Brain microvascular endothelial cell (primary cell): ENCODE measurements around the gene USP49.

Experiments used
- DNase-seq: peaks from one replicate; pipeline ENCODE4 v3.0.0-alpha.2; 2020
- H3K27ac ChIP-seq: fragments of 250-450 bp; sonication (Bioruptor Pico); 2 replicates; pipeline ENCODE4 v1.5.1; 2020; ENCODE audit warnings: mild to moderate bottlenecking, moderate library complexity
- H3K27me3 ChIP-seq: fragments of 250-450 bp; sonication (Bioruptor Pico); replicated peaks from 2 replicates; pipeline ENCODE4 v1.5.1; 2020; ENCODE audit warnings: mild to moderate bottlenecking
- H3K36me3 ChIP-seq: fragments of 250-450 bp; sonication (Bioruptor Pico); replicated peaks from 2 replicates; pipeline ENCODE4 v1.5.1; 2020; ENCODE audit warnings: mild to moderate bottlenecking
- H3K4me3 ChIP-seq: 2 replicates; pipeline ENCODE4 v1.5.1; 2011; ENCODE audit warnings: low read depth, mild to moderate bottlenecking, control low read depth, low read length, moderate library complexity
- in situ Hi-C: cut with HindIII; loops from 2 replicates; pipeline ENCODE4 v1.10.0; 2017; ENCODE audit warnings: low sequenced_read_pairs, low pct_ligation_motif_present
- TF ChIP-seq, protein P1 (sequence below): IDR thresholded peaks from 2 replicates; pipeline ENCODE4 v1.5.1; 2011; ENCODE audit warnings: low read depth, mild to moderate bottlenecking, moderate library complexity, low read length, control low read depth, inconsistent platforms; ENCODE audit errors: missing control alignments

USP49 gene

DNA sequence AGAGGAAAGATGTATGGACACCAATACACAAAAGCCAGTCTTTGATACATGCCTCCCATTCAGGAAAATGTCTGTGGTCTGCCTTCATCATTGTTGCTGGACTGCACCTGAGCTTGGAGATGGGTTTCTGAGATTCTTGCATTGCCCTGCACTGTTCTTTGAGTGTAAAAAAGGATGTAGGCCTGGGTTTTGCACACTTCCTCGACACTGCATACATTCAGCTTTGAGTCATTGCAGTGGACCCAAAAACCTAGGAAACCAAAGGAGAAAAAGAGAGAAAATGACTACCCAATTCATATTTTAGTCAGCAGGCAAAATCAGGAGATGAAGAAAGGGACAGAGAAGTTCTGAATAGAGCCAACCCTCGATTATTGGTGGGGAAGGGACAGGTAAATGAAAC lies 98.7 kb downstream of the USP49 start:
- Histone ChIP-seq H3K4me3 (no peak overlapping the region), H3K27me3 (no peaks in the 10 kb centered on the region), H3K27ac (no peak overlapping the region), H3K36me3 (peaks cover 7% of the 10 kb centered on the region)
- no peak for DNase-seq
- TF ChIP-seq, protein P1, sequence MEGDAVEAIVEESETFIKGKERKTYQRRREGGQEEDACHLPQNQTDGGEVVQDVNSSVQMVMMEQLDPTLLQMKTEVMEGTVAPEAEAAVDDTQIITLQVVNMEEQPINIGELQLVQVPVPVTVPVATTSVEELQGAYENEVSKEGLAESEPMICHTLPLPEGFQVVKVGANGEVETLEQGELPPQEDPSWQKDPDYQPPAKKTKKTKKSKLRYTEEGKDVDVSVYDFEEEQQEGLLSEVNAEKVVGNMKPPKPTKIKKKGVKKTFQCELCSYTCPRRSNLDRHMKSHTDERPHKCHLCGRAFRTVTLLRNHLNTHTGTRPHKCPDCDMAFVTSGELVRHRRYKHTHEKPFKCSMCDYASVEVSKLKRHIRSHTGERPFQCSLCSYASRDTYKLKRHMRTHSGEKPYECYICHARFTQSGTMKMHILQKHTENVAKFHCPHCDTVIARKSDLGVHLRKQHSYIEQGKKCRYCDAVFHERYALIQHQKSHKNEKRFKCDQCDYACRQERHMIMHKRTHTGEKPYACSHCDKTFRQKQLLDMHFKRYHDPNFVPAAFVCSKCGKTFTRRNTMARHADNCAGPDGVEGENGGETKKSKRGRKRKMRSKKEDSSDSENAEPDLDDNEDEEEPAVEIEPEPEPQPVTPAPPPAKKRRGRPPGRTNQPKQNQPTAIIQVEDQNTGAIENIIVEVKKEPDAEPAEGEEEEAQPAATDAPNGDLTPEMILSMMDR, result no peak
- in situ Hi-C loops, result loop anchor here (25.0 kb wide), 1 partner anchor 241 kb away; no protein-coding TSS in a partner anchor

DNA sequence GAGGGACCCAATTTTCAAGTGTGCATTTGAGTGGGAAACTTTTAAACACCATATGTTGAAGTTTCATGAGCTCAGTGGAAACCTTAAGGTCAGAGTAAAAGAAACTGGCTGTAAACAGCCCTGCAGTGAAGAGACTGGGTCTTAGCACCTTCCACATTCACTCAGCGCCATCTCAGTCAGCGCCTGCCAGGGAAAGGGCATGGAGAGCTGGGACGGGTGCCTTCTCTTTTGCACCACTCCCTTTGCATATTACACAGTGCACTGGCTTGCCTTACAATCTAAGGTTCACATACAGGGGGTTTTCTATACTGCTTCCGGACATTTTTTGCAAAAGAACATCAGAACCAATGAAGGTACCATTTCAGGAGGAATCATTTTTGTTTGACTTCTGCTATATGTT lies 103.2 kb downstream of the USP49 start:
- TF ChIP-seq, protein P1, result no peak
- H3K36me3 ChIP-seq, result peaks cover 24% of the 10 kb centered on the region

DNA sequence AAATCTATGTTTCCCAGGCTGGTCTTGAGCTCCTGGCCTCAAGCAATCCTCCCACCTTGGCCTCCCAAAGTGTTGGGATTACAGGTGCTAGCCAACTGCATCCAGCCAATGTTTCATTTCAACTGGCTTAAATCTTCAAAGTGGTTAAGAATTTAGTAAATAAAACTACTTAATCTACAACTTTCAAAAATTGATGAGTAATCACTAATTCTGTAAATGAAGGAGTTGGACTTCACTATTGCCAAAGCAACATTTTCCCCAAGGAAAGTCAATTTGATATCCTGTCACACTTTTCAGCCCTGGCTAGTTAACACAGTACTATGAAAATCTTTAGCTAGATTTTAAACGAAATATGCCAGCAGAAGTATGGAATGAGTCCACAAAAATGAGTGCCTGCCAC lies 103.9 kb downstream of the USP49 start:
- H3K4me3 ChIP-seq, result no peak overlapping the region
- in situ Hi-C loops, result loop anchor here (25.0 kb wide), 1 partner anchor 246 kb away; no protein-coding TSS in a partner anchor
- H3K27me3 ChIP-seq, result no peaks in the 10 kb centered on the region
- H3K36me3 ChIP-seq, result peaks cover 24% of the 10 kb centered on the region
- TF ChIP-seq, protein P1, result no peak
- H3K27ac ChIP-seq, result no peak overlapping the region
- DNase-seq, result no peak

More for the DNA sequence above, 103.2 kb downstream of the USP49 start:
- no peak overlapping the region for H3K4me3 ChIP-seq
- no peak for DNase-seq
- H3K27ac ChIP-seq, result no peak overlapping the region
- in situ Hi-C loops, result loop anchor here (25.0 kb wide), 1 partner anchor 245 kb away; no protein-coding TSS in a partner anchor
- H3K27me3 ChIP-seq, result no peaks in the 10 kb centered on the region

DNA sequence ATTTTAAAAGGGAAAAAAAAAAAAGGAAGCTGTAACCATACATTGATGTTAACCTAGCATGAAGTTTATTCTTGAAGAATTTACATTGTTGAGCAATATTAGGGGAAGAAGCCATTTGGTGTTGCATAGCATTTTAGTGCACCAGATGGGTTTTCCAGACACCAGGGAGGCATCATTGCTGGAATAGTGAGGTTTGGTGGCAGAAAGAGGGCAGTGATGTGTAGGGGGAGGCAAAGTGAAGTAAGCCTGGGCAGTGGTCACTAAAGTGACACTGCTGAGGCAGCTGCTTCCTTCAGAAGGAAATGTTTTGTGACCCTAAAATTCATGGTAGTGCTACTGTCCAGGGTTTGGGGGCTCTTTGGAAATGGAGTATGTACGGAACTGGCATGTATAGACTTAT lies 105.1 kb downstream of the USP49 start:
- in situ Hi-C loops, result loop anchor here (25.0 kb wide), 1 partner anchor 247 kb away; no protein-coding TSS in a partner anchor
- no peak overlapping the region for H3K27ac ChIP-seq
- no peak for DNase-seq
- no peaks in the 10 kb centered on the region for H3K27me3 ChIP-seq
- TF ChIP-seq, protein P1, result no peak
- H3K4me3 ChIP-seq, result no peak overlapping the region
- peaks cover 24% of the 10 kb centered on the region for H3K36me3 ChIP-seq

DNA sequence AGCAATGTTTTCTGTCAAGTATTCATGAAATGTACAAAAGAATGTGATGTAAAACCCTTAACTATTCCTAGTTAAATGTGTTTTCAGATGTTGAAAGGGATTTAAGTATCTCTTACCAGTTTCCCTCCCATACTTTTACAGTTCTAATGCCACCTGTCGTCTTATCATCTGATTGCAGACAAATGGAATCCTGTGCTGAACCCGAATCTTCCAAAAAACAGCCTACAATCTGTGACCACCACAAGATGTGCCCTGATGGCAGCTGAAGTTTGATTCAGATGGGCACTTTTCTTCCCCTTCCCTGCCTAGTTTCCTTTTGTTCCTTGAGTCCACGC lies 105.8 kb downstream of the USP49 start:
- DNase-seq, result no peak
- in situ Hi-C loops, result loop anchor here (25.0 kb wide), 1 partner anchor 248 kb away; no protein-coding TSS in a partner anchor
- Histone ChIP-seq H3K36me3 (peaks cover 24% of the 10 kb centered on the region), H3K27ac (no peak overlapping the region), H3K27me3 (no peaks in the 10 kb centered on the region), H3K4me3 (no peak overlapping the region)
- TF ChIP-seq, protein P1, result no peak
